Caco-2 (cell line): Measurements from ENCODE around the gene CGAS. TPM values are rescaled to one million over a fixed set of nuclear protein-coding genes. Genes with fewer than 3 reads are reported as not detected.
A peak's percentile ranks its signal among the peaks of the same experiment; 100 is the strongest.

ENCODE experiments used
- BruUV-seq: library from RNA; stranded (reverse); fragments of 400-500 nt; replicated peaks from 2 replicates; lab custom pipeline; 2021; lab: Mats Ljungman, UMichigan
- CTCF ChIA-PET: fragments of 300-600 bp; sonication (Branson Sonifier 250); formaldehyde crosslinking; loops from one replicate; lab custom pipeline; 2022; ENCODE audit warnings: antibody characterized with exemption; lab: Charles Lee
- POLR2A ChIA-PET: fragments of 300-600 bp; sonication (Branson Sonifier 250); formaldehyde crosslinking; loops from one replicate; lab custom pipeline; 2022; ENCODE audit warnings: antibody characterized with exemption; lab: Charles Lee
- DNase-seq, 2 experiments: peaks; one replicate each; pipeline versions ENCODE4 v3.0.0 to v3.0.0-alpha.2; 2020 to 2022
- H3K27me3 ChIP-seq: replicated peaks from 2 replicates; pipeline ENCODE4 v1.6.0; 2011; ENCODE audit warnings: low read length; ENCODE audit not compliant: control insufficient read depth, insufficient read depth
- H3K36me3 ChIP-seq: 2 replicates; pipeline ENCODE4 v1.5.1; 2011; ENCODE audit warnings: low read length; ENCODE audit not compliant: control insufficient read depth, insufficient read depth
- H3K4me1 ChIP-seq: fragments of 250-450 bp; sonication (Bioruptor Pico); 2 replicates; pipeline ENCODE4 v1.5.1; 2020; ENCODE audit warnings: mild to moderate bottlenecking
- H3K4me3 ChIP-seq: 2 replicates; pipeline ENCODE4 v1.5.1; 2011; ENCODE audit warnings: low read depth, mild to moderate bottlenecking, control low read depth, low read length
- H3K9me3 ChIP-seq: fragments of 250-450 bp; sonication (Bioruptor Pico); 2 replicates; pipeline ENCODE4 v1.5.1; 2020; ENCODE audit warnings: mild to moderate bottlenecking, moderate library complexity
- H3K27ac Mint-ChIP-seq: one replicate; pipeline ENCODE4 v1.8.0; 2022; ENCODE audit warnings: mixed read lengths; ENCODE audit not compliant: unreplicated experiment
- H3K27me3 Mint-ChIP-seq: one replicate; pipeline ENCODE4 v1.8.0; 2022; ENCODE audit warnings: mixed read lengths; ENCODE audit not compliant: insufficient read depth, unreplicated experiment
- H3K36me3 Mint-ChIP-seq: one replicate; pipeline ENCODE4 v1.8.0; 2022; ENCODE audit warnings: mild to moderate bottlenecking, mixed read lengths; ENCODE audit not compliant: insufficient read depth, unreplicated experiment
- H3K4me1 Mint-ChIP-seq: one replicate; pipeline ENCODE4 v1.8.0; 2022; ENCODE audit warnings: low read depth, mixed read lengths; ENCODE audit not compliant: unreplicated experiment
- H3K4me3 Mint-ChIP-seq: one replicate; pipeline ENCODE4 v1.8.0; 2022; ENCODE audit warnings: mild to moderate bottlenecking, moderate library complexity, mixed read lengths; ENCODE audit not compliant: unreplicated experiment
- H3K9me3 Mint-ChIP-seq: one replicate; pipeline ENCODE4 v1.8.0; 2022; ENCODE audit warnings: mixed read lengths; ENCODE audit not compliant: unreplicated experiment
- CTCF ChIP-seq, 2 experiments: fragments of 200-600 bp in 1 of 2; IDR thresholded peaks; 1 replicate in 1 of 2; 2 replicates in 1 of 2; pipeline versions ENCODE4 v1.5.1 to v1.8.0; 2011 to 2022; ENCODE audit warnings: antibody characterized with exemption in 1 of 2, control low read depth in 1 of 2, inconsistent platforms in 1 of 2, low read depth in 1 of 2, low read length in 1 of 2, mild to moderate bottlenecking in 1 of 2, moderate library complexity in 1 of 2; ENCODE audit not compliant: insufficient read depth in 1 of 2, severe bottlenecking in 1 of 2, unreplicated experiment in 1 of 2
- intact Hi-C: fragments of 100-400 bp; cut with micrococcal nuclease; formaldehyde crosslinking; loops from one replicate; pipeline ENCODE4 v1.10.0; 2022; ENCODE audit not compliant: unreplicated experiment
- total RNA-seq: library from RNA; stranded (reverse); gene quantifications from 2 replicates; pipeline ENCODE4 v1.2.3, GENCODE V29; 2022

Gene CGAS
- total RNA-seq, 1 experiment from 2014 or later: 23.8 TPM

DNA sequence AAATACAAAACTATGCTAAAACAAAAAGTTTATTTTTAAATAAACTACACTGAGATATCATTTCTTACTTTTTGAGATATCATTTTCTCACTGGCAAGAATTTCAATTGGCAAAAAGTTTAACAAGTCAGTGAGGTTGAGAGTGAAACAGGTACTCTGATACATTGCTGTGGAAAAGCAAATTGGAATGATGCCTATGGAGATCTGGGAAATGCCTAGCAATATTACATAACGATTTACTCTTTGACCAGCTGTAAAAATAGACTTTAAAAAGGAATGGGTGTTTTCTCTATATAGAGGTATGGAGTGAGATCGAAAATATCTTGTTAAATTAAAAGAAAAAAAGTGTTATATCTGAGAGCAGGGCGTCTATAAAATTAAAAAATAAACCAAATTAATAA, 16.9 kb downstream of the CGAS start:
- POLR2A ChIA-PET: no interaction called here
- peaks cover 79% of the 10 kb centered on the region for H3K36me3 Mint-ChIP-seq

GRCh38 chr6:73421534-73421933, 30.6 kb downstream of the CGAS start:
- H3K4me3 ChIP-seq: no peak overlapping the region
- ChIA-PET POLR2A (no interaction called here), CTCF (interaction anchor here (0.6 to 1.0 kb wide), 2 partner anchors 40 to 102 kb away, joined by 3 to 4 read pairs; partner anchors contain the start of gene MTO1)
- no peak overlapping the region for H3K27ac Mint-ChIP-seq
- peak in 1 of 2 experiments; percentile 26 for DNase-seq
- TF ChIP-seq CTCF (IDR thresholded peaks at IDR 0.05; ENCODE audit: insufficient read depth in 1 of 2, low read depth in 1 of 2, low read length in 1 of 2, severe bottlenecking in 1 of 2, unreplicated experiment in 1 of 2): no peak
- H3K27me3 Mint-ChIP-seq: no peaks in the 10 kb centered on the region
- H3K4me1 Mint-ChIP-seq: peaks cover 16% of the 10 kb centered on the region
- no peaks in the 10 kb centered on the region for H3K27me3 ChIP-seq
- no peaks in the 10 kb centered on the region for H3K9me3 Mint-ChIP-seq
- 0 out of 2 replicates have a peak, but pooled peaks cover 1% of the 10 kb centered on the region for H3K36me3 ChIP-seq
- intact Hi-C loops: no loop called here
- H3K36me3 Mint-ChIP-seq: peaks cover 59% of the 10 kb centered on the region
- H3K4me1 ChIP-seq: peaks cover 13% of the 10 kb centered on the region
- no peaks in the 10 kb centered on the region for H3K9me3 ChIP-seq
- BruUV-seq: no TSS peak
- H3K4me3 Mint-ChIP-seq: peak overlapping the region; percentile 22

More for the DNA sequence above, 16.9 kb downstream of the CGAS start:
- no peaks in the 10 kb centered on the region for H3K27me3 ChIP-seq
- no peak for DNase-seq
- CTCF ChIA-PET: no interaction called here
- H3K4me3 ChIP-seq: no peak overlapping the region
- Mint-ChIP-seq H3K4me3 (no peak overlapping the region), H3K27me3 (no peaks in the 10 kb centered on the region), H3K27ac (no peak overlapping the region), H3K9me3 (no peaks in the 10 kb centered on the region), H3K4me1 (peaks cover under 1% of the 10 kb centered on the region)
- H3K4me1 ChIP-seq: no peaks in the 10 kb centered on the region
- no peak for TF ChIP-seq CTCF (IDR thresholded peaks at IDR 0.05; ENCODE audit: insufficient read depth in 1 of 2, low read depth in 1 of 2, low read length in 1 of 2, severe bottlenecking in 1 of 2, unreplicated experiment in 1 of 2)
- H3K36me3 ChIP-seq: no peaks in the 10 kb centered on the region; the same call in 1 of the 2 replicates
- no TSS peak for BruUV-seq
- intact Hi-C loops: no loop called here
- H3K9me3 ChIP-seq: no peaks in the 10 kb centered on the region

DNA sequence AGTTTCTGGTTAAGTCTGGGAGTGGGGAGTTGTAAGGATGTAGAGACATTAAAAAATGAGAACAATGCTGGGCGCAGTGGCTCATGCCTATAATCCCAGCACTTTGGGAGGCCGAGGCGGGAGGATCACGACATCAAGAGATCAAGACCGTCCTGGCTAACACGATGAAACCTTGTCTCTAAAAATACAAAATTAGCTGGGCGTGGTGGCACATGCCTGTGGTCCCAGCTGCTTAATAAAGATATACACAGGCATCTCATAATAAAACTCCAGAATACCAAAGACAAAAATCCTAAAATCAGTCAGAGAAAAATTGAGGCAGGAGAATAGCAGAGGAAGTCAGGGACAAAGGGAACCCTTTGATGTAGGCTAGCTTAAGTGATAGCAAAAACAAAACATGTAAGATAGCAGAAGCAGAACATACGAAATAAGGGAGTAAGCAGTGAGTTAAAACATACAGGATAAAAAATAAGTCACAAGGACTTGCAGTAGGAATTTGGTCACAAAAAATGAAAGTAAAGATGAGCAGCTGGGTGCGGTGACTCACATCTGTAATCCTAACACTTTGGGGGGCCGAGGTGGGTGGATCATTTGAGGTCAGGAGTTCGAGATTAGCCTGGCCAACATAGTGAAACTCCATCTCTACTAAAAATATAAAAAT, 33.9 kb downstream of the CGAS start:
- Histone ChIP-seq H3K36me3 (0 out of 2 replicates have a peak, but pooled peaks cover 1% of the 10 kb centered on the region), H3K4me3 (no peak overlapping the region), H3K4me1 (peaks cover 13% of the 10 kb centered on the region), H3K27me3 (no peaks in the 10 kb centered on the region), H3K9me3 (no peaks in the 10 kb centered on the region)
- H3K4me3 Mint-ChIP-seq: no peak overlapping the region
- ChIA-PET POLR2A (no interaction called here), CTCF (no interaction called here)
- H3K4me1 Mint-ChIP-seq: peaks cover 16% of the 10 kb centered on the region
- BruUV-seq: no TSS peak
- H3K27me3 Mint-ChIP-seq: no peaks in the 10 kb centered on the region
- H3K9me3 Mint-ChIP-seq: no peaks in the 10 kb centered on the region
- no peak for DNase-seq
- intact Hi-C loops: no loop called here
- no peak for TF ChIP-seq CTCF (IDR thresholded peaks at IDR 0.05; ENCODE audit: insufficient read depth in 1 of 2, low read depth in 1 of 2, low read length in 1 of 2, severe bottlenecking in 1 of 2, unreplicated experiment in 1 of 2)
- peaks cover 39% of the 10 kb centered on the region for H3K36me3 Mint-ChIP-seq
- H3K27ac Mint-ChIP-seq: no peak overlapping the region
